GM23338 (cell line): ENCODE results near the gene FBLN2.

Experiments
- CREB1 ChIP-seq: fragments of 250-450 bp; sonication (Bioruptor Pico); IDR thresholded peaks from 2 replicates; pipeline ENCODE4 v1.5.0; 2020; ENCODE audit warnings: low read depth, mild to moderate bottlenecking, moderate library complexity
- EZH2 ChIP-seq: fragments of 200-600 bp; sonication (generic); IDR thresholded peaks from one replicate; pipeline ENCODE4 v1.8.0; 2017; ENCODE audit warnings: antibody characterized with exemption, mild to moderate bottlenecking, low read depth; ENCODE audit not compliant: unreplicated experiment
- EZH2phosphoT487 ChIP-seq: fragments of 200-600 bp; sonication (generic); IDR thresholded peaks from one replicate; pipeline ENCODE4 v1.8.1; 2018; ENCODE audit warnings: antibody characterized with exemption; ENCODE audit not compliant: unreplicated experiment
- JUNB ChIP-seq: IDR thresholded peaks from one replicate; pipeline ENCODE4 v1.6.1; 2016; ENCODE audit warnings: antibody characterized with exemption; ENCODE audit not compliant: unreplicated experiment
- NANOG ChIP-seq: IDR thresholded peaks from 2 replicates; pipeline ENCODE4 v1.6.1; 2016; ENCODE audit warnings: antibody characterized with exemption, borderline replicate concordance
- POLR2AphosphoS5 ChIP-seq: IDR thresholded peaks from 2 replicates; pipeline ENCODE4 v1.6.1; 2016; ENCODE audit warnings: antibody characterized with exemption, low read depth
- STAT1 ChIP-seq: IDR thresholded peaks from one replicate; pipeline ENCODE4 v1.6.1; 2016; ENCODE audit warnings: antibody characterized with exemption; ENCODE audit not compliant: unreplicated experiment
- TF ChIP-seq, protein P1 (sequence below), 2 experiments: fragments of 200-600 bp in 1 of 2; sonication (generic) in 1 of 2; conservative IDR thresholded peaks; 2 replicates each; pipeline versions ENCODE4 v1.5.1 to v1.6.1; 2016 to 2017; ENCODE audit warnings: antibody characterized with exemption in 2 of 2, low read depth in 2 of 2, mild to moderate bottlenecking in 2 of 2, moderate library complexity in 1 of 2
- TF ChIP-seq, protein P2 (sequence below): IDR thresholded peaks from one replicate; pipeline ENCODE4 v1.6.1; 2018; ENCODE audit warnings: antibody characterized with exemption; ENCODE audit not compliant: unreplicated experiment
- TF ChIP-seq, protein P3 (sequence below): fragments of 250-450 bp; sonication (Bioruptor Pico); IDR thresholded peaks from 2 replicates; pipeline ENCODE4 v1.5.0; 2020; ENCODE audit warnings: mild to moderate bottlenecking, moderate library complexity
- TF ChIP-seq, protein P4 (sequence below): IDR thresholded peaks from 2 replicates; pipeline ENCODE4 v1.6.1; 2016; ENCODE audit warnings: antibody characterized with exemption

DNA sequence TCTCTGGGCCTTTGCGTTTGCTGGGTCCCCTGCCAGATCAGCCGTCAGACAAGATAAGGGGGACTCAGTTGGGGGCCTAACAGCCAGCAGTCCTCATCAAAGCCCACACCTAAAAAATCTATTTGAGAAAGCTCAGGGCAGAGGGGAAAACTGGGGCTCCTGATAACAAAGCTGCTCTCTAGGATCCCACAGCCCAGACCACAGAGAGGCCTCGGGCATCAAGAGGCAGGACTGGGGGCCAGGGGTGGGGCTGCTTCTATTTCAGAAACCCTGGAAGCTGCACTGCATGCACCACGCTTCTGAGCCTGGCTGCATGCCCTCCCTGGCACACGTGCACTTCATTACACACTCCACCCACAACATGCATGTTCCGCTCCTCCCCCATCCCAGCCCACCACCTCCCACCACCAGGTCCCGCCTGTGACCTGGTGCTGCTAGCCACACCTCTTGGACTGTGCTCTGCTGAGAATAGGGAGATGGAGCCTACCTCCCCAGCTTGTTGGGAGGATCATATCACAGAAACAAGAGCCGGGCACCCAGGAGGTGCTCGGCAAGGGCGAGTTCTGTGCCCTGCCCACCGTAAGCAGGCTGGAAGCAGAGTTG, 26.6 kb downstream of the FBLN2 start:
- TF ChIP-seq JUNB = no peak
- TF ChIP-seq, protein P1, sequence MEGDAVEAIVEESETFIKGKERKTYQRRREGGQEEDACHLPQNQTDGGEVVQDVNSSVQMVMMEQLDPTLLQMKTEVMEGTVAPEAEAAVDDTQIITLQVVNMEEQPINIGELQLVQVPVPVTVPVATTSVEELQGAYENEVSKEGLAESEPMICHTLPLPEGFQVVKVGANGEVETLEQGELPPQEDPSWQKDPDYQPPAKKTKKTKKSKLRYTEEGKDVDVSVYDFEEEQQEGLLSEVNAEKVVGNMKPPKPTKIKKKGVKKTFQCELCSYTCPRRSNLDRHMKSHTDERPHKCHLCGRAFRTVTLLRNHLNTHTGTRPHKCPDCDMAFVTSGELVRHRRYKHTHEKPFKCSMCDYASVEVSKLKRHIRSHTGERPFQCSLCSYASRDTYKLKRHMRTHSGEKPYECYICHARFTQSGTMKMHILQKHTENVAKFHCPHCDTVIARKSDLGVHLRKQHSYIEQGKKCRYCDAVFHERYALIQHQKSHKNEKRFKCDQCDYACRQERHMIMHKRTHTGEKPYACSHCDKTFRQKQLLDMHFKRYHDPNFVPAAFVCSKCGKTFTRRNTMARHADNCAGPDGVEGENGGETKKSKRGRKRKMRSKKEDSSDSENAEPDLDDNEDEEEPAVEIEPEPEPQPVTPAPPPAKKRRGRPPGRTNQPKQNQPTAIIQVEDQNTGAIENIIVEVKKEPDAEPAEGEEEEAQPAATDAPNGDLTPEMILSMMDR (conservative IDR thresholded peaks at IDR 0.05; ENCODE audit: low read depth in 2 of 2) = no peak
- TF ChIP-seq, protein P2, sequence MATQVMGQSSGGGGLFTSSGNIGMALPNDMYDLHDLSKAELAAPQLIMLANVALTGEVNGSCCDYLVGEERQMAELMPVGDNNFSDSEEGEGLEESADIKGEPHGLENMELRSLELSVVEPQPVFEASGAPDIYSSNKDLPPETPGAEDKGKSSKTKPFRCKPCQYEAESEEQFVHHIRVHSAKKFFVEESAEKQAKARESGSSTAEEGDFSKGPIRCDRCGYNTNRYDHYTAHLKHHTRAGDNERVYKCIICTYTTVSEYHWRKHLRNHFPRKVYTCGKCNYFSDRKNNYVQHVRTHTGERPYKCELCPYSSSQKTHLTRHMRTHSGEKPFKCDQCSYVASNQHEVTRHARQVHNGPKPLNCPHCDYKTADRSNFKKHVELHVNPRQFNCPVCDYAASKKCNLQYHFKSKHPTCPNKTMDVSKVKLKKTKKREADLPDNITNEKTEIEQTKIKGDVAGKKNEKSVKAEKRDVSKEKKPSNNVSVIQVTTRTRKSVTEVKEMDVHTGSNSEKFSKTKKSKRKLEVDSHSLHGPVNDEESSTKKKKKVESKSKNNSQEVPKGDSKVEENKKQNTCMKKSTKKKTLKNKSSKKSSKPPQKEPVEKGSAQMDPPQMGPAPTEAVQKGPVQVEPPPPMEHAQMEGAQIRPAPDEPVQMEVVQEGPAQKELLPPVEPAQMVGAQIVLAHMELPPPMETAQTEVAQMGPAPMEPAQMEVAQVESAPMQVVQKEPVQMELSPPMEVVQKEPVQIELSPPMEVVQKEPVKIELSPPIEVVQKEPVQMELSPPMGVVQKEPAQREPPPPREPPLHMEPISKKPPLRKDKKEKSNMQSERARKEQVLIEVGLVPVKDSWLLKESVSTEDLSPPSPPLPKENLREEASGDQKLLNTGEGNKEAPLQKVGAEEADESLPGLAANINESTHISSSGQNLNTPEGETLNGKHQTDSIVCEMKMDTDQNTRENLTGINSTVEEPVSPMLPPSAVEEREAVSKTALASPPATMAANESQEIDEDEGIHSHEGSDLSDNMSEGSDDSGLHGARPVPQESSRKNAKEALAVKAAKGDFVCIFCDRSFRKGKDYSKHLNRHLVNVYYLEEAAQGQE = no peak
- no peak for TF ChIP-seq STAT1
- TF ChIP-seq POLR2AphosphoS5 = no peak
- no peak for TF ChIP-seq CREB1
- TF ChIP-seq EZH2 = no peak
- TF ChIP-seq, protein P3, sequence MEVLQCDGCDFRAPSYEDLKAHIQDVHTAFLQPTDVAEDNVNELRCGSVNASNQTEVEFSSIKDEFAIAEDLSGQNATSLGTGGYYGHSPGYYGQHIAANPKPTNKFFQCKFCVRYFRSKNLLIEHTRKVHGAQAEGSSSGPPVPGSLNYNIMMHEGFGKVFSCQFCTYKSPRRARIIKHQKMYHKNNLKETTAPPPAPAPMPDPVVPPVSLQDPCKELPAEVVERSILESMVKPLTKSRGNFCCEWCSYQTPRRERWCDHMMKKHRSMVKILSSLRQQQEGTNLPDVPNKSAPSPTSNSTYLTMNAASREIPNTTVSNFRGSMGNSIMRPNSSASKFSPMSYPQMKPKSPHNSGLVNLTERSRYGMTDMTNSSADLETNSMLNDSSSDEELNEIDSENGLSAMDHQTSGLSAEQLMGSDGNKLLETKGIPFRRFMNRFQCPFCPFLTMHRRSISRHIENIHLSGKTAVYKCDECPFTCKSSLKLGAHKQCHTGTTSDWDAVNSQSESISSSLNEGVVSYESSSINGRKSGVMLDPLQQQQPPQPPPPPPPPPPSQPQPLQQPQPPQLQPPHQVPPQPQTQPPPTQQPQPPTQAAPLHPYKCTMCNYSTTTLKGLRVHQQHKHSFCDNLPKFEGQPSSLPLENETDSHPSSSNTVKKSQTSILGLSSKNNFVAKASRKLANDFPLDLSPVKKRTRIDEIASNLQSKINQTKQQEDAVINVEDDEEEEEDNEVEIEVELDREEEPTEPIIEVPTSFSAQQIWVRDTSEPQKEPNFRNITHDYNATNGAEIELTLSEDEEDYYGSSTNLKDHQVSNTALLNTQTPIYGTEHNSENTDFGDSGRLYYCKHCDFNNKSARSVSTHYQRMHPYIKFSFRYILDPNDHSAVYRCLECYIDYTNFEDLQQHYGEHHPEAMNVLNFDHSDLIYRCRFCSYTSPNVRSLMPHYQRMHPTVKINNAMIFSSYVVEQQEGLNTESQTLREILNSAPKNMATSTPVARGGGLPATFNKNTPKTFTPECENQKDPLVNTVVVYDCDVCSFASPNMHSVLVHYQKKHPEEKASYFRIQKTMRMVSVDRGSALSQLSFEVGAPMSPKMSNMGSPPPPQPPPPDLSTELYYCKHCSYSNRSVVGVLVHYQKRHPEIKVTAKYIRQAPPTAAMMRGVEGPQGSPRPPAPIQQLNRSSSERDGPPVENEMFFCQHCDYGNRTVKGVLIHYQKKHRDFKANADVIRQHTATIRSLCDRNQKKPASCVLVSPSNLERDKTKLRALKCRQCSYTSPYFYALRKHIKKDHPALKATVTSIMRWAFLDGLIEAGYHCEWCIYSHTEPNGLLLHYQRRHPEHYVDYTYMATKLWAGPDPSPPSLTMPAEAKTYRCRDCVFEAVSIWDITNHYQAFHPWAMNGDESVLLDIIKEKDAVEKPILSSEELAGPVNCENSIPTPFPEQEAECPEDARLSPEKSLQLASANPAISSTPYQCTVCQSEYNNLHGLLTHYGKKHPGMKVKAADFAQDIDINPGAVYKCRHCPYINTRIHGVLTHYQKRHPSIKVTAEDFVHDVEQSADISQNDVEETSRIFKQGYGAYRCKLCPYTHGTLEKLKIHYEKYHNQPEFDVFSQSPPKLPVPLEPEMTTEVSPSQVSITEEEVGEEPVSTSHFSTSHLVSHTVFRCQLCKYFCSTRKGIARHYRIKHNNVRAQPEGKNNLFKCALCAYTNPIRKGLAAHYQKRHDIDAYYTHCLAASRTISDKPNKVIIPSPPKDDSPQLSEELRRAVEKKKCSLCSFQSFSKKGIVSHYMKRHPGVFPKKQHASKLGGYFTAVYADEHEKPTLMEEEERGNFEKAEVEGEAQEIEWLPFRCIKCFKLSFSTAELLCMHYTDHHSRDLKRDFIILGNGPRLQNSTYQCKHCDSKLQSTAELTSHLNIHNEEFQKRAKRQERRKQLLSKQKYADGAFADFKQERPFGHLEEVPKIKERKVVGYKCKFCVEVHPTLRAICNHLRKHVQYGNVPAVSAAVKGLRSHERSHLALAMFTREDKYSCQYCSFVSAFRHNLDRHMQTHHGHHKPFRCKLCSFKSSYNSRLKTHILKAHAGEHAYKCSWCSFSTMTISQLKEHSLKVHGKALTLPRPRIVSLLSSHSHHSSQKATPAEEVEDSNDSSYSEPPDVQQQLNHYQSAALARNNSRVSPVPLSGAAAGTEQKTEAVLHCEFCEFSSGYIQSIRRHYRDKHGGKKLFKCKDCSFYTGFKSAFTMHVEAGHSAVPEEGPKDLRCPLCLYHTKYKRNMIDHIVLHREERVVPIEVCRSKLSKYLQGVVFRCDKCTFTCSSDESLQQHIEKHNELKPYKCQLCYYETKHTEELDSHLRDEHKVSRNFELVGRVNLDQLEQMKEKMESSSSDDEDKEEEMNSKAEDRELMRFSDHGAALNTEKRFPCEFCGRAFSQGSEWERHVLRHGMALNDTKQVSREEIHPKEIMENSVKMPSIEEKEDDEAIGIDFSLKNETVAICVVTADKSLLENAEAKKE (CRISPR knock-in tag) = no peak
- no peak for TF ChIP-seq EZH2phosphoT487
- TF ChIP-seq, protein P4, sequence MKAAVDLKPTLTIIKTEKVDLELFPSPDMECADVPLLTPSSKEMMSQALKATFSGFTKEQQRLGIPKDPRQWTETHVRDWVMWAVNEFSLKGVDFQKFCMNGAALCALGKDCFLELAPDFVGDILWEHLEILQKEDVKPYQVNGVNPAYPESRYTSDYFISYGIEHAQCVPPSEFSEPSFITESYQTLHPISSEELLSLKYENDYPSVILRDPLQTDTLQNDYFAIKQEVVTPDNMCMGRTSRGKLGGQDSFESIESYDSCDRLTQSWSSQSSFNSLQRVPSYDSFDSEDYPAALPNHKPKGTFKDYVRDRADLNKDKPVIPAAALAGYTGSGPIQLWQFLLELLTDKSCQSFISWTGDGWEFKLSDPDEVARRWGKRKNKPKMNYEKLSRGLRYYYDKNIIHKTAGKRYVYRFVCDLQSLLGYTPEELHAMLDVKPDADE = no peak
- TF ChIP-seq NANOG = no peak
